ENCODE measurements around the gene GATB. TPM values are rescaled to one million over a fixed set of nuclear protein-coding genes. Genes with fewer than 3 reads are reported as not detected.

The GATB gene
- total RNA-seq, result 10 to 100 TPM; 26.6 to 49.2 (median 32.6) TPM

GRCh38 chr4:151760712-151761661 lies at the start of gene GATB:
Gene GATB (minus strand): TSS chr4:151761007. CDS start chr4:151760982, 25 bp downstream.
- Histone ChIP-seq H3K27me3 (no peaks in the 10 kb centered on the region), H3K4me1 (peaks cover 0 to 15% (median 6%) of the 10 kb centered on the region in 4 donors), H3K4me3 (peak within 1 kb of the TSS; percentile 39 to 89 (median 76)), H3K9me3 (no peaks in the 10 kb centered on the region), H3K36me3 (peaks cover 0 to 16% (median 0%) of the 10 kb centered on the region in 3 donors), H3K27ac (peak within 1 kb of the TSS in 3 of 4 donors; percentile 70 to 80 (median 71))
- TF ChIP-seq EP300 (IDR thresholded peaks at IDR 0.05), result peak; percentile 59 to 92
- TF ChIP-seq POLR2A (IDR thresholded peaks at IDR 0.05), result peak; percentile 24 to 52
- peak; percentile 16 to 53 (median 37) for TF ChIP-seq CTCF (IDR thresholded peaks at IDR 0.05)
- whole genome bisulfite sequencing, 2 donors, result 6% methylated on average over 34 to 35 of the region's 35 CpGs
- DNase-seq (ENCODE audit: low spot score in 2 of 2), result peak; percentile 81 to 91

GRCh38 chr4:151810476-151810875 lies 49.7 kb upstream of the GATB start:
- Histone ChIP-seq H3K4me1 (peaks cover 0 to 8% (median 2%) of the 10 kb centered on the region in 4 donors), H3K9me3 (no peaks in the 10 kb centered on the region), H3K4me3 (no peak overlapping the region), H3K27ac (no peak overlapping the region), H3K36me3 (no peaks in the 10 kb centered on the region), H3K27me3 (no peaks in the 10 kb centered on the region)
- no peak for DNase-seq (ENCODE audit: low spot score in 2 of 2)
- TF ChIP-seq CTCF (IDR thresholded peaks at IDR 0.05), result no peak
- TF ChIP-seq EP300 (IDR thresholded peaks at IDR 0.05), result no peak
- no peak for TF ChIP-seq POLR2A (IDR thresholded peaks at IDR 0.05)
- WGBS, 2 donors, result 82 to 84% methylated on average over 4 of the region's 4 CpGs

GRCh38 chr4:151809716-151810115 lies 48.9 kb upstream of the GATB start:
- no peaks in the 10 kb centered on the region for H3K36me3 ChIP-seq
- no peaks in the 10 kb centered on the region for H3K27me3 ChIP-seq
- H3K4me3 ChIP-seq, result no peak overlapping the region
- no peak for DNase-seq (ENCODE audit: low spot score in 2 of 2)
- TF ChIP-seq CTCF (IDR thresholded peaks at IDR 0.05), result no peak
- TF ChIP-seq EP300 (IDR thresholded peaks at IDR 0.05), result no peak
- no peak for TF ChIP-seq POLR2A (IDR thresholded peaks at IDR 0.05)
- H3K4me1 ChIP-seq, result peaks cover 0 to 8% (median 2%) of the 10 kb centered on the region in 4 donors
- H3K27ac ChIP-seq, result no peak overlapping the region
- H3K9me3 ChIP-seq, result no peaks in the 10 kb centered on the region
- WGBS, 2 donors, result 89 to 100% methylated on average over 6 of the region's 6 CpGs

GRCh38 chr4:151808542-151808941 lies 47.7 kb upstream of the GATB start:
- no peak for DNase-seq (ENCODE audit: low spot score in 2 of 2)
- H3K27me3 ChIP-seq, result no peaks in the 10 kb centered on the region
- peaks cover 0 to 8% (median 2%) of the 10 kb centered on the region in 4 donors for H3K4me1 ChIP-seq
- no peaks in the 10 kb centered on the region for H3K36me3 ChIP-seq
- WGBS, 2 donors, result 92 to 97% methylated on average over 4 of the region's 4 CpGs
- TF ChIP-seq POLR2A (IDR thresholded peaks at IDR 0.05) (no peak), EP300 (IDR thresholded peaks at IDR 0.05) (no peak), CTCF (IDR thresholded peaks at IDR 0.05) (no peak)
- no peak overlapping the region for H3K4me3 ChIP-seq
- H3K27ac ChIP-seq, result no peak overlapping the region
- H3K9me3 ChIP-seq, result no peaks in the 10 kb centered on the region

- DNase-seq (ENCODE audit: low spot score in 2 of 2), result no peak
- no peak overlapping the region for H3K27ac ChIP-seq
- peaks cover 0 to 8% (median 2%) of the 10 kb centered on the region in 4 donors for H3K4me1 ChIP-seq
- TF ChIP-seq EP300 (IDR thresholded peaks at IDR 0.05), result no peak
- TF ChIP-seq CTCF (IDR thresholded peaks at IDR 0.05), result no peak
- no peak for TF ChIP-seq POLR2A (IDR thresholded peaks at IDR 0.05)
- H3K27me3 ChIP-seq, result no peaks in the 10 kb centered on the region
- H3K9me3 ChIP-seq, result no peaks in the 10 kb centered on the region
- H3K4me3 ChIP-seq, result no peak overlapping the region
- 75 to 82% methylated on average over 9 of the region's 9 CpGs for WGBS, 2 donors
- H3K36me3 ChIP-seq, result no peaks in the 10 kb centered on the region
Observed at GRCh38 chr4:151808120-151808529, 47.3 kb upstream of the GATB start.

All from tibial nerve (tissue), 4 donors.